GM23338 (cell line): Measurements from ENCODE around the gene ZNF426. TPM values are rescaled to one million over a fixed set of nuclear protein-coding genes. Genes with fewer than 3 reads are reported as not detected.

ENCODE experiments used
- ATAC-seq: fragments of 200-7000 bp; cut with Tn5 transposase; 3 replicates; pipeline ENCODE4 v1.9.1; 2020
- DNase-seq: peaks from one replicate; pipeline ENCODE4 v3.0.0-alpha.2; 2015; ENCODE audit warnings: low spot score
- H2AFZ ChIP-seq: fragments of 200-600 bp; sonication (generic); 2 replicates; pipeline ENCODE4 v1.8.0; 2016; ENCODE audit warnings: antibody characterized with exemption, mild to moderate bottlenecking, moderate library complexity
- H3F3A ChIP-seq: fragments of 200-600 bp; sonication (generic); replicated peaks from 2 replicates; pipeline ENCODE4 v1.8.0; 2017; ENCODE audit warnings: antibody characterized with exemption, mixed run types, low read depth
- H3K27ac ChIP-seq: fragments of 200-600 bp; sonication (generic); 2 replicates; pipeline ENCODE4 v1.6.1; 2016; ENCODE audit warnings: low read depth
- H3K27me3 ChIP-seq: fragments of 200-600 bp; sonication (generic); 2 replicates; pipeline ENCODE4 v1.8.0; 2016; ENCODE audit warnings: mild to moderate bottlenecking, mixed run types, moderate library complexity; ENCODE audit not compliant: insufficient read depth
- H3K36me3 ChIP-seq: fragments of 200-600 bp; sonication (generic); 2 replicates; pipeline ENCODE4 v1.8.0; 2016; ENCODE audit warnings: mild to moderate bottlenecking; ENCODE audit not compliant: insufficient read depth
- H3K4me1 ChIP-seq: fragments of 200-600 bp; sonication (generic); 2 replicates; pipeline ENCODE4 v1.8.0; 2016; ENCODE audit warnings: mild to moderate bottlenecking, moderate library complexity; ENCODE audit not compliant: insufficient read depth
- H3K4me2 ChIP-seq: fragments of 200-600 bp; sonication (generic); 2 replicates; pipeline ENCODE4 v1.7.1; 2017; ENCODE audit warnings: mixed run types
- H3K4me3 ChIP-seq: fragments of 200-600 bp; sonication (generic); 2 replicates; pipeline ENCODE4 v1.6.1; 2016; ENCODE audit warnings: mixed run types
- H3K79me2 ChIP-seq: fragments of 200-600 bp; sonication (generic); replicated peaks from 2 replicates; pipeline ENCODE4 v1.8.0; 2017; ENCODE audit warnings: mild to moderate bottlenecking; ENCODE audit not compliant: insufficient read depth
- H3K9me2 ChIP-seq: fragments of 200-600 bp; sonication (generic); 2 replicates; pipeline ENCODE4 v1.8.0; 2017; ENCODE audit not compliant: insufficient read depth
- H4K20me1 ChIP-seq: fragments of 200-600 bp; sonication (generic); replicated peaks from 2 replicates; pipeline ENCODE4 v1.8.0; 2017; ENCODE audit warnings: mild to moderate bottlenecking; ENCODE audit not compliant: insufficient read depth
- H3K27ac Mint-ChIP-seq: 2 replicates; pipeline ENCODE4 v1.8.0; 2020; ENCODE audit warnings: inconsistent platforms, mild to moderate bottlenecking, moderate library complexity, mixed read lengths
- H3K27me3 Mint-ChIP-seq: 3 replicates; pipeline ENCODE4 v1.8.0; 2022; ENCODE audit warnings: low read depth, mild to moderate bottlenecking, moderate library complexity, mixed read lengths, inconsistent platforms; ENCODE audit not compliant: insufficient read depth, poor library complexity
- H3K36me3 Mint-ChIP-seq: 3 replicates; pipeline ENCODE4 v1.8.0; 2021; ENCODE audit warnings: low read depth, mild to moderate bottlenecking, inconsistent platforms, moderate library complexity, mixed read lengths
- H3K4me1 Mint-ChIP-seq: 3 replicates; pipeline ENCODE4 v1.8.0; 2020; ENCODE audit warnings: mild to moderate bottlenecking, inconsistent platforms, mixed read lengths
- H3K4me3 Mint-ChIP-seq: 3 replicates; pipeline ENCODE4 v1.8.0; 2021; ENCODE audit warnings: moderate library complexity, mild to moderate bottlenecking, inconsistent platforms, mixed read lengths
- H3K9me3 Mint-ChIP-seq: 3 replicates; pipeline ENCODE4 v1.8.0; 2020; ENCODE audit warnings: moderate library complexity, mild to moderate bottlenecking, inconsistent platforms, mixed read lengths
- CREB1 ChIP-seq: fragments of 250-450 bp; sonication (Bioruptor Pico); IDR thresholded peaks from 2 replicates; pipeline ENCODE4 v1.5.0; 2020; ENCODE audit warnings: low read depth, mild to moderate bottlenecking, moderate library complexity
- EZH2 ChIP-seq: fragments of 200-600 bp; sonication (generic); IDR thresholded peaks from one replicate; pipeline ENCODE4 v1.8.0; 2017; ENCODE audit warnings: antibody characterized with exemption, mild to moderate bottlenecking, low read depth; ENCODE audit not compliant: unreplicated experiment
- JUNB ChIP-seq: IDR thresholded peaks from one replicate; pipeline ENCODE4 v1.6.1; 2016; ENCODE audit warnings: antibody characterized with exemption; ENCODE audit not compliant: unreplicated experiment
- NANOG ChIP-seq: IDR thresholded peaks from 2 replicates; pipeline ENCODE4 v1.6.1; 2016; ENCODE audit warnings: antibody characterized with exemption, borderline replicate concordance
- POLR2AphosphoS5 ChIP-seq: IDR thresholded peaks from 2 replicates; pipeline ENCODE4 v1.6.1; 2016; ENCODE audit warnings: antibody characterized with exemption, low read depth
- STAT1 ChIP-seq: IDR thresholded peaks from one replicate; pipeline ENCODE4 v1.6.1; 2016; ENCODE audit warnings: antibody characterized with exemption; ENCODE audit not compliant: unreplicated experiment
- ZNF114 ChIP-seq: fragments of 250-450 bp; sonication (Bioruptor Pico); IDR thresholded peaks from 2 replicates; pipeline ENCODE4 v1.5.0; 2020; ENCODE audit warnings: mild to moderate bottlenecking, moderate library complexity
- ZNF331 ChIP-seq: fragments of 250-450 bp; sonication (Bioruptor Pico); IDR thresholded peaks from 2 replicates; pipeline ENCODE4 v1.5.0; 2020; ENCODE audit warnings: low read depth, mild to moderate bottlenecking, moderate library complexity
- ZNF462 ChIP-seq: fragments of 250-450 bp; sonication (Bioruptor Pico); IDR thresholded peaks from 2 replicates; pipeline ENCODE4 v1.5.0; 2020; ENCODE audit warnings: mild to moderate bottlenecking, moderate library complexity
- polyA plus RNA-seq: library from polyadenylated mRNA; unstranded; fragments of >200 nt; fragmentation: Nextera tagmentation; extraction: Ambion mirVana; gene quantifications from 2 replicates; pipeline ENCODE4 v1.2.1, GENCODE V29; 2016
- total RNA-seq: library from RNA; depleted of rRNA; stranded (reverse); fragments of >200 nt; shearing (Covaris generic); gene quantifications from 2 replicates; pipeline ENCODE4 v1.2.3, GENCODE V29; 2014
- TF ChIP-seq, protein P1 (sequence below), 2 experiments: fragments of 200-600 bp in 1 of 2; sonication (generic) in 1 of 2; conservative IDR thresholded peaks; 2 replicates each; pipeline versions ENCODE4 v1.5.1 to v1.6.1; 2016 to 2017; ENCODE audit warnings: antibody characterized with exemption in 2 of 2, low read depth in 2 of 2, mild to moderate bottlenecking in 2 of 2, moderate library complexity in 1 of 2
- TF ChIP-seq, protein P2 (sequence below): IDR thresholded peaks from one replicate; pipeline ENCODE4 v1.6.1; 2018; ENCODE audit warnings: antibody characterized with exemption; ENCODE audit not compliant: unreplicated experiment

The ZNF426 gene
- total and polyA plus RNA-seq, 2 experiments from 2014 or later = 11.0 to 22.7 TPM

- H3K4me3 Mint-ChIP-seq = no peak overlapping the region
- no peaks in the 10 kb centered on the region for H4K20me1 ChIP-seq
- no peaks in the 10 kb centered on the region for H3K4me1 ChIP-seq
- TF ChIP-seq JUNB = no peak
- no peak for TF ChIP-seq EZH2
- no peaks in the 10 kb centered on the region for H3K9me2 ChIP-seq
- no peak overlapping the region for H3K27ac Mint-ChIP-seq
- peaks cover 40% of the 10 kb centered on the region; the same call in 2 of the 3 replicates for H3K36me3 Mint-ChIP-seq
- no peaks in the 10 kb centered on the region for H3K4me1 Mint-ChIP-seq
- H3K9me3 Mint-ChIP-seq = peaks cover 93% of the 10 kb centered on the region
- no peaks in the 10 kb centered on the region for H3K27me3 ChIP-seq
- H3K36me3 ChIP-seq = no peaks in the 10 kb centered on the region
- no peak overlapping the region for H3K4me3 ChIP-seq
- no peaks in the 10 kb centered on the region for H3F3A ChIP-seq
- peaks cover 2% of the 10 kb centered on the region for H3K27me3 Mint-ChIP-seq
- no peak overlapping the region for H3K4me2 ChIP-seq
- ATAC-seq = no peak
- no peaks in the 10 kb centered on the region for H3K79me2 ChIP-seq
- no peak for DNase-seq
- no peak overlapping the region for H3K27ac ChIP-seq
- no peak overlapping the region for H2AFZ ChIP-seq
These were observed 51.4 kb downstream of the ZNF426 start for GRCh38 chr19:9487016-9487415.

GRCh38 chr19:9485140-9485539, 53.3 kb downstream of the ZNF426 start:
- no peak overlapping the region for H3K27ac Mint-ChIP-seq
- no peaks in the 10 kb centered on the region for H4K20me1 ChIP-seq
- peaks cover 42% of the 10 kb centered on the region; the same call in 2 of the 3 replicates for H3K36me3 Mint-ChIP-seq
- H3K9me3 Mint-ChIP-seq = peaks cover 95% of the 10 kb centered on the region
- no peak overlapping the region for H3K4me3 ChIP-seq
- DNase-seq (no peak), ATAC-seq (no peak)
- H3K79me2 ChIP-seq = no peaks in the 10 kb centered on the region
- peaks cover 2% of the 10 kb centered on the region for H3K27me3 Mint-ChIP-seq
- H2AFZ ChIP-seq = no peak overlapping the region
- no peaks in the 10 kb centered on the region for H3K9me2 ChIP-seq
- no peaks in the 10 kb centered on the region for H3F3A ChIP-seq
- no peak overlapping the region for H3K4me2 ChIP-seq
- no peaks in the 10 kb centered on the region for H3K36me3 ChIP-seq
- no peak overlapping the region; the same call in 2 of the 3 replicates for H3K4me3 Mint-ChIP-seq
- no peaks in the 10 kb centered on the region for H3K4me1 Mint-ChIP-seq
- H3K4me1 ChIP-seq = no peaks in the 10 kb centered on the region
- H3K27ac ChIP-seq = no peak overlapping the region
- H3K27me3 ChIP-seq = no peaks in the 10 kb centered on the region
- TF ChIP-seq ZNF331 = no peak
- TF ChIP-seq ZNF462 = no peak
- TF ChIP-seq, protein P1, sequence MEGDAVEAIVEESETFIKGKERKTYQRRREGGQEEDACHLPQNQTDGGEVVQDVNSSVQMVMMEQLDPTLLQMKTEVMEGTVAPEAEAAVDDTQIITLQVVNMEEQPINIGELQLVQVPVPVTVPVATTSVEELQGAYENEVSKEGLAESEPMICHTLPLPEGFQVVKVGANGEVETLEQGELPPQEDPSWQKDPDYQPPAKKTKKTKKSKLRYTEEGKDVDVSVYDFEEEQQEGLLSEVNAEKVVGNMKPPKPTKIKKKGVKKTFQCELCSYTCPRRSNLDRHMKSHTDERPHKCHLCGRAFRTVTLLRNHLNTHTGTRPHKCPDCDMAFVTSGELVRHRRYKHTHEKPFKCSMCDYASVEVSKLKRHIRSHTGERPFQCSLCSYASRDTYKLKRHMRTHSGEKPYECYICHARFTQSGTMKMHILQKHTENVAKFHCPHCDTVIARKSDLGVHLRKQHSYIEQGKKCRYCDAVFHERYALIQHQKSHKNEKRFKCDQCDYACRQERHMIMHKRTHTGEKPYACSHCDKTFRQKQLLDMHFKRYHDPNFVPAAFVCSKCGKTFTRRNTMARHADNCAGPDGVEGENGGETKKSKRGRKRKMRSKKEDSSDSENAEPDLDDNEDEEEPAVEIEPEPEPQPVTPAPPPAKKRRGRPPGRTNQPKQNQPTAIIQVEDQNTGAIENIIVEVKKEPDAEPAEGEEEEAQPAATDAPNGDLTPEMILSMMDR (conservative IDR thresholded peaks at IDR 0.05; ENCODE audit: low read depth in 2 of 2) = no peak
- no peak for TF ChIP-seq STAT1
- no peak for TF ChIP-seq EZH2
- TF ChIP-seq, protein P2, sequence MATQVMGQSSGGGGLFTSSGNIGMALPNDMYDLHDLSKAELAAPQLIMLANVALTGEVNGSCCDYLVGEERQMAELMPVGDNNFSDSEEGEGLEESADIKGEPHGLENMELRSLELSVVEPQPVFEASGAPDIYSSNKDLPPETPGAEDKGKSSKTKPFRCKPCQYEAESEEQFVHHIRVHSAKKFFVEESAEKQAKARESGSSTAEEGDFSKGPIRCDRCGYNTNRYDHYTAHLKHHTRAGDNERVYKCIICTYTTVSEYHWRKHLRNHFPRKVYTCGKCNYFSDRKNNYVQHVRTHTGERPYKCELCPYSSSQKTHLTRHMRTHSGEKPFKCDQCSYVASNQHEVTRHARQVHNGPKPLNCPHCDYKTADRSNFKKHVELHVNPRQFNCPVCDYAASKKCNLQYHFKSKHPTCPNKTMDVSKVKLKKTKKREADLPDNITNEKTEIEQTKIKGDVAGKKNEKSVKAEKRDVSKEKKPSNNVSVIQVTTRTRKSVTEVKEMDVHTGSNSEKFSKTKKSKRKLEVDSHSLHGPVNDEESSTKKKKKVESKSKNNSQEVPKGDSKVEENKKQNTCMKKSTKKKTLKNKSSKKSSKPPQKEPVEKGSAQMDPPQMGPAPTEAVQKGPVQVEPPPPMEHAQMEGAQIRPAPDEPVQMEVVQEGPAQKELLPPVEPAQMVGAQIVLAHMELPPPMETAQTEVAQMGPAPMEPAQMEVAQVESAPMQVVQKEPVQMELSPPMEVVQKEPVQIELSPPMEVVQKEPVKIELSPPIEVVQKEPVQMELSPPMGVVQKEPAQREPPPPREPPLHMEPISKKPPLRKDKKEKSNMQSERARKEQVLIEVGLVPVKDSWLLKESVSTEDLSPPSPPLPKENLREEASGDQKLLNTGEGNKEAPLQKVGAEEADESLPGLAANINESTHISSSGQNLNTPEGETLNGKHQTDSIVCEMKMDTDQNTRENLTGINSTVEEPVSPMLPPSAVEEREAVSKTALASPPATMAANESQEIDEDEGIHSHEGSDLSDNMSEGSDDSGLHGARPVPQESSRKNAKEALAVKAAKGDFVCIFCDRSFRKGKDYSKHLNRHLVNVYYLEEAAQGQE = no peak
- TF ChIP-seq NANOG = no peak
- no peak for TF ChIP-seq ZNF114 (CRISPR knock-in tag)
- TF ChIP-seq CREB1 (CRISPR knock-in tag) = no peak
- TF ChIP-seq JUNB = no peak
- TF ChIP-seq POLR2AphosphoS5 = no peak
